Hematopoietic multipotent progenitor cell treated with erythropoietin and hydrocortisone succinate and interleukin-3 and kit ligand, for 8 days (in vitro differentiated cells): ENCODE data around the gene EEF1AKMT3.
A peak's percentile ranks its signal among the peaks of the same experiment; 100 is the strongest.

Experiments
- DNase-seq: peaks from one replicate; pipeline ENCODE4 v3.0.0-alpha.2; 2015

Gene EEF1AKMT3

DNA sequence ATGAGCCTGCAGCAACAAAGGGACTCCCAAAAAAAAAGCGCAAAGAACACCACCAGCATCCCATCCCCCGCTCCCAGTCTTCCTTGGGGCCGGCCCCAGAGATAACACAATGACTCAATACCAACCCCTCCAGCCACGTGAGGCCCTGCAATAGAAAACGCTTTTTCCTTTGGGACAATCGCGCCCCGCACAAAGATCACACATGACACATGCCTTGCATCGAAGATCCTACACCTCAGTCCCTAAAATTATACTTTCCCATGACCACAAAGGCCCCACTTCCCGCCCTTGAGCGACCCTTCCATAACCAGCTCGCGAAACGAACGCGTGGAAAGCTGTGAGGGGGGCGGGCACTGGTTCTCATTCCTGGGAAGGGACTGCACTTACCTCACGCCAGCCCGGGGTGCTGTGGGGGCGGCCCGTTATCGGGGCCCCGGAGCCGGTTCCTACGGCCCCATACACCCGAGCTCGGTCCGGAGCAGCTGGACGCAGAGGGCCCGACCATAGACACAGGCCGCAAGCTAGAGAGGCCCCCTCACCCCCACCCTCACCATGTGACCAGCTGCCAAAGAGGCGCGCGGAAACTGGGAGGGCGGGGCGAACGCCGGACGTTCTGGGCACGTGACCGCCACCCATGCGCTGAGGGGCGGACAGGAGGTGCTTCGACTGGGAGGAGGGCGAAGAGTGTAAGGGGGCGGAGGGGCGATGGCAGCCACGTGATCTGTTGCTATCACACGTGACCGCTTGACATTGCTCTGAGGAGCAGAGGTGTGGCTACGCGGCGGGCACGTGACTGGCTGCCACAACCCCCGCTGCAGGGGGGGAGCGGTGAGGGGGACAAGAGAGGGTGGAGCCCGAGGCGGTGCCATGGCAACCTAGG, 20.4 kb upstream of the EEF1AKMT3 start, which contains the start of gene CDK4:
TSS of gene CDK4 (minus strand) at position 523 of the 880 bp plus-strand sequence. CDS start 593 bp downstream, outside the sequence.
- peak; percentile 99 for DNase-seq

- no peak for DNase-seq
Observed at GRCh38 chr12:57752668-57753000, 19.8 kb upstream of the EEF1AKMT3 start.

- DNase-seq: peak; percentile 68
Observed at GRCh38 chr12:57753756-57754337, 18.6 kb upstream of the EEF1AKMT3 start.

GRCh38 chr12:57754411-57755193, 17.8 kb upstream of the EEF1AKMT3 start, which contains the start of gene MARCHF9:
Gene MARCHF9, plus strand, starts transcription at chr12:57755103. Its CDS starts 426 bp downstream, at chr12:57755529.
- peak; percentile 60 for DNase-seq

DNA sequence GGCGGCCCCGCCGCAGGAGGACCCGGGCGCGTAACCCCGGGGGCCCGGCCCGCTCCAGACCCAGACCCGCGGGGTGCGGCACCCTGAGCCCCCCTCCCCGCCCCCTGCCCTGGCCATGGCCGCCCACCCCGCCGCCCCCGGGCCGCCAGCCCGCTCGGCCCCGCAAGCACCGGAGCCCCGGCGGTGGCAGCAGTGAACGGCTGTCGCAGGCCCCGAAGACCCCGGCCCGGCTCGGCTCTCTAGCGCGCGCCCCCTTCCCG, 17.3 kb upstream of the EEF1AKMT3 start:
- DNase-seq: no peak

- no peak for DNase-seq
Observed at GRCh38 chr12:57755454-57756372, 16.7 kb upstream of the EEF1AKMT3 start.

- peak; percentile 71 for DNase-seq
Observed at GRCh38 chr12:57756406-57757341, 15.7 kb upstream of the EEF1AKMT3 start.

DNA sequence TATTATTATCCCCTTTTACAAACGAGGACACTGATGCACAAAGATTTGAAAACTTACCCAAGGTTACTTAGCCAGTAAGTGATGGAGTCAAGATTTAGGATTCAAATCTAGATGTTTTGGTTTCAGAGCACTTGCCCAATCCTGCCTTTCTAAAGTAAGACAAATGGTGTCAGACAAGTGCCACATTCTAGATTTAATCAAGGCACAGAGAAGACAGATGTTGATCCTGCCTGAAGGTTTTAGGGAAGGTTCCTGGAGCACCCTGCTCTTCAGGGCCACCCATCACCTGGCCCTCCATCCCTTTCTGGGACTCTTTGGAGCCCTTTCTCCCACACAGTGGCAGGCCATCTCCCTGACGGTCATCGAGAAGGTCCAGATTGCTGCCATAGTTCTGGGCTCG, 14.6 kb upstream of the EEF1AKMT3 start:
- no peak for DNase-seq

DNA sequence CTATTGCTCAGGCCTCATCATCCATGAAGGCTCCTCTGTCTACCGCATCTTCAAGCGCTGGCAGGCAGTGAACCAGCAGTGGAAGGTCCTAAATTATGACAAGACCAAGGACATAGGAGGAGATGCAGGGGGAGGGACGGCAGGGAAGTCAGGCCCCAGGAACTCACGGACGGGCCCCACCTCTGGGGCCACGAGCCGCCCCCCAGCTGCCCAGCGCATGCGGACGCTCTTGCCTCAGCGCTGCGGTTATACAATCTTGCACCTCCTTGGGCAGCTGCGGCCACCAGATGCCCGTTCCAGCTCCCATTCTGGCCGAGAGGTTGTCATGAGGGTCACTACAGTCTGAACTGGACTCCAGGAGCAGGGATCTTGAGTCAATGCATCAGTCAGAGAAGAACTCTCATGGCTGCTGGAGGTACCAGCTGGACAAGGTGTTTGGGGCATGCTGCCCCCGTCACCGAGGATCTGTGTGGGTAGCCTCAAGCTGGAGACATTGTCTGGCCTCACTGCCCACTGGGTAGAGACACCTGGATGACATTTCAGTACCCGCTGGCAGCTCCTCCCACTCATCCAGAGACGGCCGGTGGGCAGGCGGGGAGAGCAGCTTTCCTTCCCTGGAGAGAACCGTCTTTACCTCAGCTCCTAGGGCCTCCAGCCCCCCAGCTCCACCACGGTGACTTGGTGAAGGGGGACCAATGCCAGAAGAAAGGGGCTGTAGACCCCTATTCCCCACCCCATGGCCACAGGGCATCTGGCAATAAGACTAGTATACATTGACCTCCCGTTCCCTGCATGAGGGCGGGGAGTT, 13.7 kb upstream of the EEF1AKMT3 start:
- DNase-seq: no peak

DNA sequence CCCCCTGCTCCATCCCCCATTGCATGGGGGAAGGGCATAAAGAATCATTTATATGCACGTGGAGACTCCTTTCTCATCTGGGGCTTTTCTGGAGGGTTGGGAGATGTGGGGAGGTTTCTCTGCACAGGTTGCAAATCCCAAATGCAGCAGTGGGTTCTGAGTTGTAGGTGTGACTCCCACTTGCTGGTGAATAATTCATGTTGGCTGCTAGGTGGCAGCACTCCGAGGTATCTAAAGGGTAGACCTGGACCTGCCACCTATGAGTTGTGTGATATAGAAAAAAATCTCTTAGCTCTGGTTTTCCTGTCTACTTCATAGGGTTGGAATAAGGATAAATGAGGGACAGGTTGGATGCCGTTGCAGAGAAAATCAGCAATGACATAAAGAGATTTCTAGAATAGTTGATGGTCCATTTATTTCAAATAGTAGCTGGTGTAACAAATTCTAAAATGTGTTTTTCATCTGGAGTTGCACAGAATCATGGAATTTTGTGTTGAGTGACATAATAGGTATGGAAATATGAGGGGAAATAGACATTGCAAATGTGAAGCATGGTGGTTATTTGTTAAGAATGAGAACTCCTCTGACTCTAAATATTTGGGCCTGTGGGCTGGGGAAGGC, 12.9 kb upstream of the EEF1AKMT3 start:
- peak; percentile 60 for DNase-seq

GRCh38 chr12:57760347-57760982, 11.9 kb upstream of the EEF1AKMT3 start:
- DNase-seq: no peak

DNA sequence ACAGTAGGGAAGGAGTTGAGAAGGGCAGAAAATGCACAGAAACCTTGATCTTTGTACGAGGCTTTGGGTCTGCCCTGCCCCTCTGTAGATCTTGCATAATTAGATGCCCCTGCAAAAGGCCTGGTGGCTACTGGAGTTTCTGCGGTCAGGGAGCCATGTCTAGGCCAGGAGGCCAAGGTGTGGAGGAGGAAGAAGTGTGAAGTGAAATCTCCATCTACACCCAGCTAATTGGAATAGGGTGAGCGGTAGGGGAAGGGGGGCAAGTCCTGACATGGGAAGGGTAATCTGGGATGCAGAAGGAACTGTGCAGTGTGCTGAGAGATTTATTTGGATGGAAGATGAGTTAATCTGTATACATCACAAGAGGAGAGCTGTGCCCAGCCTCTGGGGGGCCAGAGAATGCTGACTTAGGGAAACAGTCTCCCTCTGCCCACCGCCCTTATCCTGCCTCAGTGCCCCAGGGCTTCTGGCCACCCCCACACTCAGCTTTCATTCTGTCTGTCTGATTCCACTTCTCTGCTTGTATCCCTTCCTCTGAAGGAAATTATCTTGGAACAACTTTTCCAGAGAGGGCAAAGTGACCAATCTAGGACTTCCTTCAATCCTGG, 10.9 kb upstream of the EEF1AKMT3 start:
- no peak for DNase-seq

DNA sequence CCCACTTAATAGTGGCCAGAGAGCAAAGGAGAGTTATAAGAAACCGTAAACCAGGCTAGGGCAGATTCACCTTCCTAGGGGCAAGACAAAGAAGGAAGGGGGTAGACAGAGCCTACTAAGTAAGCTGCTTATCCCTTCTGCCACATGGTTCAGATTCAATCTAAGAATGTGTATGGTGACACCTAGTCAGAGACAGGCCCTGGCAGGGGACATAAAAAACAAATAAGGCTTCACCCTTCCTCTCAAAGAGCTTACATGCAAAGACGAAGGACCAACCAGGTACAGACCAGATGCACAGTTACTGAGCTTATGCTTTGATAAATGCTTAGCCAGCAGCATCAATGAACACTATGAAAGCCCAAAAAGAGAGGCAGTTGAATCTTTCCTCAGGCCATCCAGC, 10.0 kb upstream of the EEF1AKMT3 start:
- DNase-seq: no peak

- no peak for DNase-seq
Observed at GRCh38 chr12:57763881-57764661, 8.3 kb upstream of the EEF1AKMT3 start.

DNA sequence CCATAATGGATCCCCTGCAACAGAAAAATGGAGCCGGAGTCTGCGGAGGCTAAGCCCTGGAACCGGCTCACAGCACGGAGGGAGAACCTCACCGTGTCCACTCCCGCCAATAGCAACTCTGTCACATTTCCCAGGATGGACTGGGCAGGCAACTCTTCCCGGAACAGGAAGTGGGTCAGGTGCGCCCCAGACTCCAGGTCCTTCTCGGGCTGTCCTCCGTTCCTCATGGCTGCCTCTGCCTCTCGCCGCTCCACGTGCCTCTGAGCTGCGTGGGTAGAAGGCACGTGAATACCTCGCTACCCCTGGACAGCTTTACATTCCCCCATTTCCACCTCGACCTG, 7.8 kb upstream of the EEF1AKMT3 start:
- DNase-seq: no peak

GRCh38 chr12:57765003-57765697, 7.3 kb upstream of the EEF1AKMT3 start:
- DNase-seq: peak; percentile 45

GRCh38 chr12:57765698-57766463, 6.5 kb upstream of the EEF1AKMT3 start:
- no peak for DNase-seq
